ENCODE results near the gene NTN3.
"Not testable (repeated sequence)": the region's sequence is repeated elsewhere in the genome, so short reads cannot be mapped to it uniquely, and the experiment has no call there.

NTN3 gene

GRCh38 chr16:2474877-2475412, 3.8 kb downstream of the NTN3 start, which contains the start of gene TBC1D24:
TBC1D24 (plus strand) TSS chr16:2475127; CDS start chr16:2496149, 21,022 bp downstream.
- in situ Hi-C loops (cut with HindIII; ENCODE audit: low sequenced_read_pairs) = no loop called here
- H3K4me3 ChIP-seq (ENCODE audit: low read depth, low read length) = peak within 1 kb of the TSS; percentile 68
- no peak for TF ChIP-seq CTCF (IDR thresholded peaks at IDR 0.05; ENCODE audit: low read depth, low read length)
- peak; percentile 71 for DNase-seq (ENCODE audit: low read depth, low spot score)

- in situ Hi-C loops (cut with HindIII; ENCODE audit: low sequenced_read_pairs) = no loop called here
- DNase-seq (ENCODE audit: low read depth, low spot score) = no peak
- peak overlapping the region; percentile 53 for H3K4me3 ChIP-seq (ENCODE audit: low read depth, low read length)
- TF ChIP-seq CTCF (IDR thresholded peaks at IDR 0.05; ENCODE audit: low read depth, low read length) = no peak
Observed at GRCh38 chr16:2475413-2476344, 4.6 kb downstream of the NTN3 start.

- no peak overlapping the region for H3K4me3 ChIP-seq (ENCODE audit: low read depth, low read length)
- no peak for DNase-seq (ENCODE audit: low read depth, low spot score)
- in situ Hi-C loops (cut with HindIII; ENCODE audit: low sequenced_read_pairs) = no loop called here
- no peak for TF ChIP-seq CTCF (IDR thresholded peaks at IDR 0.05; ENCODE audit: low read depth, low read length)
Observed at GRCh38 chr16:2476345-2476720, 5.2 kb downstream of the NTN3 start.

GRCh38 chr16:2476741-2477140, 5.6 kb downstream of the NTN3 start:
- DNase-seq (ENCODE audit: low read depth, low spot score) = no peak
- H3K4me3 ChIP-seq (ENCODE audit: low read depth, low read length) = no peak overlapping the region
- TF ChIP-seq CTCF (IDR thresholded peaks at IDR 0.05; ENCODE audit: low read depth, low read length) = no peak
- in situ Hi-C loops (cut with HindIII; ENCODE audit: low sequenced_read_pairs) = no loop called here

GRCh38 chr16:2477327-2477726, 6.2 kb downstream of the NTN3 start:
- DNase-seq (ENCODE audit: low read depth, low spot score) = no peak
- H3K4me3 ChIP-seq (ENCODE audit: low read depth, low read length) = no peak overlapping the region
- in situ Hi-C loops (cut with HindIII; ENCODE audit: low sequenced_read_pairs) = no loop called here
- TF ChIP-seq CTCF (IDR thresholded peaks at IDR 0.05; ENCODE audit: low read depth, low read length) = no peak

- no peak for DNase-seq (ENCODE audit: low read depth, low spot score)
- H3K4me3 ChIP-seq (ENCODE audit: low read depth, low read length) = no peak overlapping the region
- in situ Hi-C loops (cut with HindIII; ENCODE audit: low sequenced_read_pairs) = no loop called here
- no peak for TF ChIP-seq CTCF (IDR thresholded peaks at IDR 0.05; ENCODE audit: low read depth, low read length)
Observed at GRCh38 chr16:2478279-2478678, 7.2 kb downstream of the NTN3 start.

GRCh38 chr16:2479996-2480395, 8.9 kb downstream of the NTN3 start:
- H3K4me3 ChIP-seq (ENCODE audit: low read depth, low read length); in situ Hi-C loops (cut with HindIII; ENCODE audit: low sequenced_read_pairs); DNase-seq (ENCODE audit: low read depth, low spot score): not testable (repeated sequence)

All from astrocyte of the spinal cord (primary cell).